PC-3 (cell line): ENCODE measurements around the gene CLSTN1. TPM values are rescaled to one million over a fixed set of nuclear protein-coding genes. Genes with fewer than 3 reads are reported as not detected.

ENCODE experiments used
- ATAC-seq: fragments of 200-7000 bp; cut with Tn5 transposase; 2 replicates; pipeline ENCODE4 v1.9.1; 2020; ENCODE audit warnings: mild to moderate bottlenecking, moderate library complexity
- BruUV-seq: library from RNA; stranded (reverse); fragments of 400-500 nt; replicated peaks from 2 replicates; lab custom pipeline; 2021; lab: Mats Ljungman, UMichigan
- CTCF ChIA-PET: fragments of 300-600 bp; sonication (Branson Sonifier 250); formaldehyde crosslinking; loops from one replicate; lab custom pipeline; 2022; ENCODE audit warnings: antibody characterized with exemption; lab: Charles Lee
- POLR2A ChIA-PET: fragments of 300-600 bp; sonication (Branson Sonifier 250); formaldehyde crosslinking; loops from one replicate; lab custom pipeline; 2022; ENCODE audit warnings: antibody characterized with exemption; ENCODE audit not compliant: unreplicated experiment; lab: Charles Lee
- DNase-seq: peaks from one replicate; pipeline ENCODE4 v3.0.0-alpha.2; 2015
- H2AFZ ChIP-seq: fragments of 300-600 bp; sonication (generic); 2 replicates; pipeline ENCODE4 v1.6.0; 2016; ENCODE audit warnings: antibody characterized with exemption, low read length
- H3F3A ChIP-seq: fragments of 300-600 bp; sonication (generic); one replicate; pipeline ENCODE4 v1.6.0; 2017; ENCODE audit warnings: antibody characterized with exemption, low read length, control low read depth, mild to moderate bottlenecking; ENCODE audit not compliant: unreplicated experiment
- H3K27ac ChIP-seq: fragments of 300-600 bp; sonication (generic); 2 replicates; pipeline ENCODE4 v1.5.1; 2016; ENCODE audit warnings: mild to moderate bottlenecking, low read length
- H3K27me3 ChIP-seq: fragments of 300-600 bp; sonication (generic); 2 replicates; pipeline ENCODE4 v1.6.1; 2016; ENCODE audit warnings: low read length, mixed read lengths
- H3K36me3 ChIP-seq: fragments of 300-600 bp; sonication (generic); 2 replicates; pipeline ENCODE4 v1.6.1; 2016; ENCODE audit warnings: low read depth, mixed run types, low read length, mixed read lengths
- H3K4me1 ChIP-seq: fragments of 300-600 bp; sonication (generic); 2 replicates; pipeline ENCODE4 v1.5.1; 2016; ENCODE audit warnings: low read length; ENCODE audit not compliant: insufficient read depth
- H3K4me2 ChIP-seq: fragments of 300-600 bp; sonication (generic); 2 replicates; pipeline ENCODE4 v1.6.0; 2016; ENCODE audit warnings: low read length
- H3K4me3 ChIP-seq: fragments of 300-600 bp; sonication (generic); 2 replicates; pipeline ENCODE4 v1.5.1; 2016; ENCODE audit warnings: mild to moderate bottlenecking, low read length, mixed read lengths
- H3K79me2 ChIP-seq: fragments of 300-600 bp; sonication (generic); 2 replicates; pipeline ENCODE4 v1.6.1; 2017; ENCODE audit warnings: low read length, mixed read lengths
- H3K9ac ChIP-seq: fragments of 300-600 bp; sonication (generic); 2 replicates; pipeline ENCODE4 v1.6.0; 2016; ENCODE audit warnings: mild to moderate bottlenecking, low read length
- H3K9me2 ChIP-seq: fragments of 300-600 bp; sonication (generic); replicated peaks from 2 replicates; pipeline ENCODE4 v1.6.1; 2016; ENCODE audit warnings: mixed run types, low read length, mixed read lengths
- H3K9me3 ChIP-seq: fragments of 300-600 bp; sonication (generic); 2 replicates; pipeline ENCODE4 v1.6.1; 2016; ENCODE audit warnings: low read length, mixed read lengths
- H4K20me1 ChIP-seq: fragments of 300-600 bp; sonication (generic); 2 replicates; pipeline ENCODE4 v1.6.1; 2016; ENCODE audit warnings: low read length, mixed read lengths
- EZH2 ChIP-seq: fragments of 300-600 bp; sonication (generic); IDR thresholded peaks from one replicate; pipeline ENCODE4 v1.6.1; 2017; ENCODE audit warnings: antibody characterized with exemption, mild to moderate bottlenecking, low read length; ENCODE audit not compliant: unreplicated experiment
- EZH2phosphoT487 ChIP-seq: fragments of 300-600 bp; sonication (generic); IDR thresholded peaks from 2 replicates; pipeline ENCODE4 v1.6.1; 2018; ENCODE audit warnings: mild to moderate bottlenecking, antibody characterized with exemption, low read length, borderline replicate concordance
- intact Hi-C: fragments of 100-400 bp; cut with micrococcal nuclease; formaldehyde crosslinking; loops from 2 replicates; pipeline ENCODE4 v1.9.0; 2023
- total RNA-seq: library from RNA; depleted of rRNA; stranded (reverse); fragments of >200 nt; gene quantifications from 2 replicates; pipeline ENCODE4 v1.2.3, GENCODE V29; 2014
- TF ChIP-seq, protein P1 (sequence below): fragments of 300-600 bp; sonication (generic); conservative IDR thresholded peaks from 2 replicates; pipeline ENCODE4 v1.5.1; 2017; ENCODE audit warnings: antibody characterized with exemption, low read depth, mild to moderate bottlenecking, low read length

The CLSTN1 gene
- total RNA-seq, 1 experiment from 2014 or later = 98.3 TPM

DNA sequence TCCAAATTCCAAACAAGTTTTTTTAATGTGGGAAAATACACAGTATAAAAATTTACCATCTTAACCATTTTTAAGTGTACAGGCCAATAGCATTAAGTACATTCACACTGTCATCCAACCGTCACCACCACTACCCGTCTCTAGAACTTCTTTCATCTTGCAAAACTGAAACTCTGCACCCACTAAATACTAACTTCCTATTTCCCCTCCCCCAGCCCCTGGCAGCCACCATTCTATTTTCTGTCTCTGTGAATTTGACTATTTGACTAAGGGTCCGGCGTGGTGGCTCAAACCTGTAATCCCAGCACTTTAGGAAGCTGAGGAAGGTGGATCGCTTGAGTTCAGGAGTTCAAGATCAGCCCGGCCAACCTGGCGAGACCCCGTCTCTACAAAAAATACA is 36.1 kb downstream of the CLSTN1 start:
- no peak overlapping the region for H2AFZ ChIP-seq
- no peak for ATAC-seq
- H3K4me3 ChIP-seq = no peak overlapping the region
- H3K36me3 ChIP-seq = no peaks in the 10 kb centered on the region; the same call in 1 of the 2 replicates
- H3K9me3 ChIP-seq = no peaks in the 10 kb centered on the region
- no peak overlapping the region for H3K4me2 ChIP-seq
- POLR2A ChIA-PET = no interaction called here
- no peaks in the 10 kb centered on the region for H3F3A ChIP-seq
- TF ChIP-seq EZH2phosphoT487 = no peak
- TF ChIP-seq EZH2 = no peak
- TF ChIP-seq, protein P1, sequence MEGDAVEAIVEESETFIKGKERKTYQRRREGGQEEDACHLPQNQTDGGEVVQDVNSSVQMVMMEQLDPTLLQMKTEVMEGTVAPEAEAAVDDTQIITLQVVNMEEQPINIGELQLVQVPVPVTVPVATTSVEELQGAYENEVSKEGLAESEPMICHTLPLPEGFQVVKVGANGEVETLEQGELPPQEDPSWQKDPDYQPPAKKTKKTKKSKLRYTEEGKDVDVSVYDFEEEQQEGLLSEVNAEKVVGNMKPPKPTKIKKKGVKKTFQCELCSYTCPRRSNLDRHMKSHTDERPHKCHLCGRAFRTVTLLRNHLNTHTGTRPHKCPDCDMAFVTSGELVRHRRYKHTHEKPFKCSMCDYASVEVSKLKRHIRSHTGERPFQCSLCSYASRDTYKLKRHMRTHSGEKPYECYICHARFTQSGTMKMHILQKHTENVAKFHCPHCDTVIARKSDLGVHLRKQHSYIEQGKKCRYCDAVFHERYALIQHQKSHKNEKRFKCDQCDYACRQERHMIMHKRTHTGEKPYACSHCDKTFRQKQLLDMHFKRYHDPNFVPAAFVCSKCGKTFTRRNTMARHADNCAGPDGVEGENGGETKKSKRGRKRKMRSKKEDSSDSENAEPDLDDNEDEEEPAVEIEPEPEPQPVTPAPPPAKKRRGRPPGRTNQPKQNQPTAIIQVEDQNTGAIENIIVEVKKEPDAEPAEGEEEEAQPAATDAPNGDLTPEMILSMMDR = no peak
- no peak for DNase-seq
- H3K9me2 ChIP-seq = no peaks in the 10 kb centered on the region
- no peak overlapping the region for H3K9ac ChIP-seq
- CTCF ChIA-PET = no interaction called here
- H3K79me2 ChIP-seq = peaks cover 95% of the 10 kb centered on the region
- no peak overlapping the region for H3K27ac ChIP-seq
- no peaks in the 10 kb centered on the region for H3K27me3 ChIP-seq
- peaks cover 13% of the 10 kb centered on the region for H3K4me1 ChIP-seq
- peaks cover 15% of the 10 kb centered on the region for H4K20me1 ChIP-seq
- no TSS peak for BruUV-seq
- intact Hi-C loops = loop anchor here (10.0 kb wide), 1 partner anchor 357 kb away; no protein-coding TSS in a partner anchor

DNA sequence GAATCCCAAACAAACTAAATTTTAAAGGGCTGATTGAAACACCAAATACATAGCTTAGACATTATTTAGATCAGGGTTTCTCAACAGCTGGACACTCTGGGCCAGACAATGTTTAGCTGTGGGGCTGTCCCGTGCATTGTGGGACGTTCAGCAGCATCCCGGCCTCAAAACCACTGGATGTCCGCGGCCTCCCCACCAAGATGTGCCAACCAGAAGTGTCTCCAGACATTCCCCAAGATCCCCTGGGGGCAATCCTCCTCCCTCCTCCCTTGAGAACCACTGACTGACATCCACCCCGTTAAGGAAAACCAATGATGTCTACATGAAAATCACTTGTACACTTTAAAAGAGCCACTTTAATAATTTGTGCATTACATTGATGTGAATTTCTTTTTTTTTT is 38.4 kb downstream of the CLSTN1 start:
- no TSS peak for BruUV-seq
- H3K9ac ChIP-seq = no peak overlapping the region
- H3K4me3 ChIP-seq = no peak overlapping the region
- 0 out of 2 replicates have a peak, but pooled peaks cover 8% of the 10 kb centered on the region for H4K20me1 ChIP-seq
- H2AFZ ChIP-seq = no peak overlapping the region
- H3K79me2 ChIP-seq = peaks cover 93% of the 10 kb centered on the region
- peaks cover 19% of the 10 kb centered on the region for H3K4me1 ChIP-seq
- H3K27me3 ChIP-seq = no peaks in the 10 kb centered on the region
- no peak overlapping the region for H3K27ac ChIP-seq
- POLR2A ChIA-PET = no interaction called here
- TF ChIP-seq, protein P1 = no peak
- no peak for TF ChIP-seq EZH2phosphoT487
- TF ChIP-seq EZH2 = no peak
- DNase-seq (no peak), ATAC-seq (no peak)
- H3K9me3 ChIP-seq = no peaks in the 10 kb centered on the region
- no peaks in the 10 kb centered on the region for H3K9me2 ChIP-seq
- no peaks in the 10 kb centered on the region; the same call in 1 of the 2 replicates for H3K36me3 ChIP-seq
- no peaks in the 10 kb centered on the region for H3F3A ChIP-seq
- H3K4me2 ChIP-seq = no peak overlapping the region
- CTCF ChIA-PET = interaction anchor here (0.5 kb wide), 1 partner anchor 168 kb away, joined by 3 read pairs; no protein-coding TSS in a partner anchor
- intact Hi-C loops = loop anchor here (2.0 to 10.0 kb wide), 2 partner anchors 39 to 359 kb away; no protein-coding TSS in a partner anchor

DNA sequence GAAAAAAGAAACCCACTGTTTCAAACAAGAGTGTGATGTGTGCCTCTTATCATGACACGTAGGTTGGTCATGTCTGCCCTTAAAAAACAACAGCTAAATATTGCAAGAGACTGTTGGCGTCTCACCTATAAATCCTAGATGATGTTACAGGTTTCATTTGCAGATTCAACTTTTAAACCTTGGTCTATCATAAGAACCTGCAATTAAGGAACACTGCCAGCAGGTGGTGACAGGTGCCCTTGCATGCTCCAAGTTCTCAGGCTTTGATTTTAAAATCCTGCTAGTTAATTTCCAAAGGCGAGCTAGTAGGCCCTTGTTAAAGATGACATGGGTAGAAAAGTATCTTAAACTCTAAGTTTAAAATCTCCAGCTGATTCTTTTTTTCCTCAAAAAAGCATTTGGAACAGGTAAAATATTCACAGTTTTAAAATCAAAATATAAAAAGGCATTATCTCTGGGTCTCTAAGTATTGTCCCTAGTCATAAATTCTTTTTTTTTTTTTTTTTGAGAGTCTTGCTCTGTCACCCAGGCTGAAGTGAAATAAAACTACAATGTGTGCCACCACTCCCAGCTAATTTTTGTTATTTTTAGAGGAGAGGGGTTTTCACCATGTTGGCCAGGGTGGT is 39.1 kb downstream of the CLSTN1 start:
- no peak overlapping the region for H3K4me3 ChIP-seq
- no peaks in the 10 kb centered on the region for H3K9me2 ChIP-seq
- 0 out of 2 replicates have a peak, but pooled peaks cover 8% of the 10 kb centered on the region for H4K20me1 ChIP-seq
- BruUV-seq = no TSS peak
- peaks cover 93% of the 10 kb centered on the region for H3K79me2 ChIP-seq
- no peak overlapping the region for H3K4me2 ChIP-seq
- DNase-seq = peak; percentile 85
- no peak overlapping the region for H3K9ac ChIP-seq
- TF ChIP-seq EZH2phosphoT487 = no peak
- TF ChIP-seq, protein P1 = peak; percentile 91
- H2AFZ ChIP-seq = no peak overlapping the region
- intact Hi-C loops = loop anchor here (1.0 to 10.0 kb wide), 4 partner anchors 40 to 360 kb away; partner anchors contain the start of gene CTNNBIP1
- H3K27ac ChIP-seq = no peak overlapping the region
- peaks cover 19% of the 10 kb centered on the region for H3K4me1 ChIP-seq
- no peaks in the 10 kb centered on the region for H3K9me3 ChIP-seq
- POLR2A ChIA-PET = interaction anchor here (0.7 kb wide), 1 partner anchor 57 kb away, joined by 4 read pairs; no protein-coding TSS in a partner anchor
- CTCF ChIA-PET = interaction anchor here (0.6 to 1.6 kb wide), 6 partner anchors 63 to 130 kb away, joined by 4 to 16 read pairs (median 6); no protein-coding TSS in a partner anchor
- H3F3A ChIP-seq = no peaks in the 10 kb centered on the region
- H3K36me3 ChIP-seq = no peaks in the 10 kb centered on the region; the same call in 1 of the 2 replicates
- no peaks in the 10 kb centered on the region for H3K27me3 ChIP-seq
- peak; percentile 51 for ATAC-seq
